HepG2 (cell line): ENCODE results near the gene NCOA7. TPM values are rescaled to one million over a fixed set of nuclear protein-coding genes. Genes with fewer than 3 reads are reported as not detected.

Experiments used
- ATF7-NPFF ChIP-seq: sonication (generic); formaldehyde crosslinking; IDR thresholded peaks from 2 replicates; pipeline ENCODE4 v1.8.1; 2023; ENCODE audit warnings: mild to moderate bottlenecking, low read depth, missing genetic modification reagents, moderate library complexity
- EEA1 ChIP-seq: sonication (generic); formaldehyde crosslinking; IDR thresholded peaks from 2 replicates; pipeline ENCODE4 v1.5.1; 2020; ENCODE audit warnings: mild to moderate bottlenecking, missing genetic modification reagents, borderline replicate concordance
- HOXD1 ChIP-seq: sonication (generic); formaldehyde crosslinking; IDR thresholded peaks from 2 replicates; pipeline ENCODE4 v1.5.0; 2020; ENCODE audit warnings: missing genetic modification reagents
- KMT2A ChIP-seq: sonication (generic); formaldehyde crosslinking; IDR thresholded peaks from 2 replicates; pipeline ENCODE4 v1.4.0; 2020; ENCODE audit warnings: missing genetic modification reagents
- MTA1 ChIP-seq: sonication (generic); formaldehyde crosslinking; IDR thresholded peaks from 2 replicates; pipeline ENCODE4 v1.4.0; 2020; ENCODE audit warnings: missing genetic modification reagents, mild to moderate bottlenecking, borderline replicate concordance
- RBM39 ChIP-seq: fragments of 200-400 bp; formaldehyde crosslinking; IDR thresholded peaks from one replicate; pipeline ENCODE4 v1.6.1; 2018; ENCODE audit warnings: antibody characterized with exemption, mild to moderate bottlenecking, low read depth, low read length; ENCODE audit not compliant: poor library complexity, severe bottlenecking
- SALL2 ChIP-seq: sonication (generic); formaldehyde crosslinking; IDR thresholded peaks from 2 replicates; pipeline ENCODE4 v1.8.1; 2023; ENCODE audit warnings: mild to moderate bottlenecking, missing genetic modification reagents, inconsistent platforms
- SMC3 ChIP-seq: IDR thresholded peaks from 2 replicates; pipeline ENCODE4 v1.6.1; 2011; ENCODE audit warnings: low read length, improper control_type of control experiment
- TMF1 ChIP-seq: sonication (generic); formaldehyde crosslinking; IDR thresholded peaks from 2 replicates; pipeline ENCODE4 v1.8.1; 2022; ENCODE audit warnings: low read depth, missing genetic modification reagents
- TRIM24 ChIP-seq: sonication (generic); formaldehyde crosslinking; IDR thresholded peaks from 2 replicates; pipeline ENCODE4 v1.8.0; 2022; ENCODE audit warnings: mild to moderate bottlenecking, missing genetic modification reagents
- ZC3H4 ChIP-seq: sonication (generic); formaldehyde crosslinking; IDR thresholded peaks from 2 replicates; pipeline ENCODE4 v1.4.0; 2020; ENCODE audit warnings: missing genetic modification reagents, borderline replicate concordance
- ZFP36L1 ChIP-seq: sonication (generic); formaldehyde crosslinking; IDR thresholded peaks from 2 replicates; pipeline ENCODE4 v1.8.0; 2022; ENCODE audit warnings: mild to moderate bottlenecking, missing genetic modification reagents, moderate library complexity
- ZIK1 ChIP-seq: sonication (generic); formaldehyde crosslinking; IDR thresholded peaks from 2 replicates; pipeline ENCODE4 v1.5.0; 2020; ENCODE audit warnings: mild to moderate bottlenecking, low read depth, missing genetic modification reagents, borderline replicate concordance
- ZNF333 ChIP-seq: sonication (generic); formaldehyde crosslinking; IDR thresholded peaks from 2 replicates; pipeline ENCODE4 v1.4.0; 2020; ENCODE audit warnings: mild to moderate bottlenecking, missing genetic modification reagents, borderline replicate concordance
- ZNF530 ChIP-seq: sonication (generic); formaldehyde crosslinking; IDR thresholded peaks from 2 replicates; pipeline ENCODE4 v1.5.0; 2020; ENCODE audit warnings: low read depth, mild to moderate bottlenecking, missing genetic modification reagents
- ZNF607 ChIP-seq: sonication (generic); formaldehyde crosslinking; IDR thresholded peaks from 2 replicates; pipeline ENCODE4 v1.5.1; 2020; ENCODE audit warnings: missing genetic modification reagents, mild to moderate bottlenecking, borderline replicate concordance
- ZNF678 ChIP-seq: sonication (generic); formaldehyde crosslinking; IDR thresholded peaks from 2 replicates; pipeline ENCODE4 v1.4.0; 2020; ENCODE audit warnings: mild to moderate bottlenecking, missing genetic modification reagents
- ZSCAN21 ChIP-seq: sonication (generic); formaldehyde crosslinking; IDR thresholded peaks from 2 replicates; pipeline ENCODE4 v1.8.0; 2022; ENCODE audit warnings: mild to moderate bottlenecking, missing genetic modification reagents, moderate library complexity, borderline replicate concordance
- polyA plus RNA-seq, 8 experiments: library from polyadenylated mRNA; depleted of rRNA in 3 of 8; stranded (reverse) in 7 of 8; unstranded in 1 of 8; fragments of >200 nt; fragmentation: Illumina TruSeq in 4 of 8; extraction: Trizol in 4 of 8; gene quantifications; 2 replicates each; pipeline versions ENCODE4 v1.2.1 to v1.2.3, GENCODE V29; 2011 to 2016; ENCODE audit warnings: low read depth in 4 of 8, missing spikeins in 1 of 8, mixed read lengths in 1 of 8; ENCODE audit not compliant: insufficient read depth in 1 of 8
- total RNA-seq, 5 experiments: library from RNA; depleted of rRNA; stranded (reverse); fragments of >200 nt; fragmentation: Illumina TruSeq; extraction: Trizol; gene quantifications; 2 replicates each; pipeline ENCODE4 v1.2.3, GENCODE V29; 2016; ENCODE audit warnings: low read depth in 1 of 5
- TF ChIP-seq, protein P1 (sequence below): sonication (generic); formaldehyde crosslinking; IDR thresholded peaks from 2 replicates; pipeline ENCODE4 v1.9.0; 2022; ENCODE audit warnings: missing genetic modification reagents, mild to moderate bottlenecking, borderline replicate concordance
- TF ChIP-seq, protein P2 (sequence below): sonication (generic); formaldehyde crosslinking; IDR thresholded peaks from 2 replicates; pipeline ENCODE4 v1.5.1; 2020; ENCODE audit warnings: mild to moderate bottlenecking, moderate library complexity, missing genetic modification reagents
- TF ChIP-seq, protein P3 (sequence below): sonication (generic); formaldehyde crosslinking; IDR thresholded peaks from 2 replicates; pipeline ENCODE4 v1.5.0; 2020; ENCODE audit warnings: missing genetic modification reagents
- TF ChIP-seq, protein P4 (sequence below): sonication (generic); formaldehyde crosslinking; IDR thresholded peaks from 2 replicates; pipeline ENCODE4 v1.5.0; 2020; ENCODE audit warnings: mild to moderate bottlenecking, missing genetic modification reagents

NCOA7 gene
- total and polyA plus RNA-seq, 2 of the 13 experiments (the other 11 are each of a cell fraction or from before 2014, with no cell fraction given) = 13.6 to 20.8 TPM

DNA sequence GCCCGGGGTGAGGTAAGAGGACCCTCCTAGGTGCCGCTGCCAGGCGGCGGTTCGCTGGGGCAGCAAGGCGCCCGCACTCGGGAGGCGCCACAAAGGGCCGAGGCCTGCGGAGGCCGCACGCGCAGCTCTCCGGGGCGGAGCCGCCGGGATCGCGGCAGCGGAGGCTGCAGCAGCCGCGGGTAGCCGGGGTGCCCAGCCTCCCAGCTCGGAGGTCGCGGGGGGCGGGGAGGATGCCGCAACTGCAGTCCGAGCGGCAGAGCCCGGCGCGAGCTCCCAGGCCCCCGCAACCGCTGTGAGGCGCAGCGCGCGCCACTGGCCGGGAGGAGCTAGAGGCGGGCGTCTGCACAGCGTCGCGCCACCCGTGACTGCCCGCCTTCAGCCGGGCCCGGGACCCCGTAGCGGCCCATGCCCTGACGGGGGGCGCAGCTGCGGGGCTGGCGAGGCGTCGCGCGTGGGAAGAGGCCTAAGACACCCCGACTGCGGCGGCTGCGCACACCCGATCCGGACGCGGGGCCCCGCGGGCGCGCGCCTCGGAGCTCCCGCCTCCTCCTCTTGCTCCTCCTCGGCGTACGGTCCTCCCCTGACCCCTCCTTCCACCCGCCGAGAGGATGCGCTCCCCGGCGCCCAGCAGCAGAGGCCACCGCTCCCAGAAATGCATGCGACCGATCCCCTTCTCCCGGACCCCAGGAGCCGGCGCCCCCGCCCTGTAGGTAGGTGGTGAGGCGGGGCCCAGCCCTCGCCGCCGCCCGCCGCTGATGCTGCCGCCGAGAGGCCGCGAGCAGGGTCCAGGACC, at the start of gene NCOA7 (continued):
- TF ChIP-seq, protein P1, sequence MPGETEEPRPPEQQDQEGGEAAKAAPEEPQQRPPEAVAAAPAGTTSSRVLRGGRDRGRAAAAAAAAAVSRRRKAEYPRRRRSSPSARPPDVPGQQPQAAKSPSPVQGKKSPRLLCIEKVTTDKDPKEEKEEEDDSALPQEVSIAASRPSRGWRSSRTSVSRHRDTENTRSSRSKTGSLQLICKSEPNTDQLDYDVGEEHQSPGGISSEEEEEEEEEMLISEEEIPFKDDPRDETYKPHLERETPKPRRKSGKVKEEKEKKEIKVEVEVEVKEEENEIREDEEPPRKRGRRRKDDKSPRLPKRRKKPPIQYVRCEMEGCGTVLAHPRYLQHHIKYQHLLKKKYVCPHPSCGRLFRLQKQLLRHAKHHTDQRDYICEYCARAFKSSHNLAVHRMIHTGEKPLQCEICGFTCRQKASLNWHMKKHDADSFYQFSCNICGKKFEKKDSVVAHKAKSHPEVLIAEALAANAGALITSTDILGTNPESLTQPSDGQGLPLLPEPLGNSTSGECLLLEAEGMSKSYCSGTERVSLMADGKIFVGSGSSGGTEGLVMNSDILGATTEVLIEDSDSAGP (CRISPR knock-in tag) = peak; percentile 38
- TF ChIP-seq HOXD1 (no peak; the same call in 1 of the 2 replicates), ZIK1 (peak; percentile 80), SALL2 (CRISPR knock-in tag) (peak; percentile 88), ZFP36L1 (CRISPR knock-in tag) (peak; percentile 23; the same call in 1 of the 2 replicates), ZNF530 (peak; percentile 46; the same call in 1 of the 2 replicates), MTA1 (CRISPR knock-in tag) (peak; percentile 83; the same call in 1 of the 2 replicates), KMT2A (peak; percentile 70; the same call in 1 of the 2 replicates), ZNF678 (peak; percentile 92; the same call in 1 of the 2 replicates), EEA1 (CRISPR knock-in tag) (peak; percentile 84; the same call in 1 of the 2 replicates), TRIM24 (CRISPR knock-in tag) (no peak), ZC3H4 (CRISPR knock-in tag) (no peak), ZNF607 (CRISPR knock-in tag) (peak; percentile 80), RBM39 (peak; percentile 70), SMC3 (no peak), ATF7-NPFF (CRISPR knock-in tag) (peak; percentile 81), ZNF333 (CRISPR knock-in tag) (peak; percentile 67; the same call in 1 of the 2 replicates), ZSCAN21 (CRISPR knock-in tag) (peak; percentile 87; the same call in 1 of the 2 replicates), TMF1 (CRISPR knock-in tag) (no peak; the same call in none of the 2 replicates)
- TF ChIP-seq, protein P2, sequence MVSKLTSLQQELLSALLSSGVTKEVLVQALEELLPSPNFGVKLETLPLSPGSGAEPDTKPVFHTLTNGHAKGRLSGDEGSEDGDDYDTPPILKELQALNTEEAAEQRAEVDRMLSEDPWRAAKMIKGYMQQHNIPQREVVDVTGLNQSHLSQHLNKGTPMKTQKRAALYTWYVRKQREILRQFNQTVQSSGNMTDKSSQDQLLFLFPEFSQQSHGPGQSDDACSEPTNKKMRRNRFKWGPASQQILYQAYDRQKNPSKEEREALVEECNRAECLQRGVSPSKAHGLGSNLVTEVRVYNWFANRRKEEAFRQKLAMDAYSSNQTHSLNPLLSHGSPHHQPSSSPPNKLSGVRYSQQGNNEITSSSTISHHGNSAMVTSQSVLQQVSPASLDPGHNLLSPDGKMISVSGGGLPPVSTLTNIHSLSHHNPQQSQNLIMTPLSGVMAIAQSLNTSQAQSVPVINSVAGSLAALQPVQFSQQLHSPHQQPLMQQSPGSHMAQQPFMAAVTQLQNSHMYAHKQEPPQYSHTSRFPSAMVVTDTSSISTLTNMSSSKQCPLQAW (CRISPR knock-in tag) = peak; percentile 71; the same call in 1 of the 2 replicates
- TF ChIP-seq, protein P3, sequence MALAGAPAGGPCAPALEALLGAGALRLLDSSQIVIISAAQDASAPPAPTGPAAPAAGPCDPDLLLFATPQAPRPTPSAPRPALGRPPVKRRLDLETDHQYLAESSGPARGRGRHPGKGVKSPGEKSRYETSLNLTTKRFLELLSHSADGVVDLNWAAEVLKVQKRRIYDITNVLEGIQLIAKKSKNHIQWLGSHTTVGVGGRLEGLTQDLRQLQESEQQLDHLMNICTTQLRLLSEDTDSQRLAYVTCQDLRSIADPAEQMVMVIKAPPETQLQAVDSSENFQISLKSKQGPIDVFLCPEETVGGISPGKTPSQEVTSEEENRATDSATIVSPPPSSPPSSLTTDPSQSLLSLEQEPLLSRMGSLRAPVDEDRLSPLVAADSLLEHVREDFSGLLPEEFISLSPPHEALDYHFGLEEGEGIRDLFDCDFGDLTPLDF (CRISPR knock-in tag) = peak; percentile 57
- TF ChIP-seq, protein P4, sequence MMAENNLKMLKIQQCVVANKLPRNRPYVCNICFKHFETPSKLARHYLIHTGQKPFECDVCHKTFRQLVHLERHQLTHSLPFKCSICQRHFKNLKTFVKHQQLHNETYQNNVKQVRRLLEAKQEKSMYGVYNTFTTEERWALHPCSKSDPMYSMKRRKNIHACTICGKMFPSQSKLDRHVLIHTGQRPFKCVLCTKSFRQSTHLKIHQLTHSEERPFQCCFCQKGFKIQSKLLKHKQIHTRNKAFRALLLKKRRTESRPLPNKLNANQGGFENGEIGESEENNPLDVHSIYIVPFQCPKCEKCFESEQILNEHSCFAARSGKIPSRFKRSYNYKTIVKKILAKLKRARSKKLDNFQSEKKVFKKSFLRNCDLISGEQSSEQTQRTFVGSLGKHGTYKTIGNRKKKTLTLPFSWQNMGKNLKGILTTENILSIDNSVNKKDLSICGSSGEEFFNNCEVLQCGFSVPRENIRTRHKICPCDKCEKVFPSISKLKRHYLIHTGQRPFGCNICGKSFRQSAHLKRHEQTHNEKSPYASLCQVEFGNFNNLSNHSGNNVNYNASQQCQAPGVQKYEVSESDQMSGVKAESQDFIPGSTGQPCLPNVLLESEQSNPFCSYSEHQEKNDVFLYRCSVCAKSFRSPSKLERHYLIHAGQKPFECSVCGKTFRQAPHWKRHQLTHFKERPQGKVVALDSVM = peak; percentile 98
